ENCODE data around the gene ICAM1.

The ICAM1 gene

GRCh38 chr19:10295305-10295846 lies 24.5 kb downstream of the ICAM1 start:
- peak; percentile 66 to 76 for ATAC-seq

- no peak for ATAC-seq
Observed at GRCh38 chr19:10295847-10296591, 25.1 kb downstream of the ICAM1 start.

GRCh38 chr19:10299545-10300458 lies 28.9 kb downstream of the ICAM1 start:
- ATAC-seq = no peak

- ATAC-seq = no peak
Observed at GRCh38 chr19:10305139-10305806, 34.4 kb downstream of the ICAM1 start.

- no peak for ATAC-seq
Observed at GRCh38 chr19:10306327-10306726, 35.4 kb downstream of the ICAM1 start.

- ATAC-seq = no peak
Observed at GRCh38 chr19:10309423-10309822, 38.5 kb downstream of the ICAM1 start, which contains the start of gene ZGLP1. ZGLP1 (minus strand) TSS chr19:10309815.

- ATAC-seq = peak; percentile 89 to 93
Observed at GRCh38 chr19:10315335-10316214, 44.7 kb downstream of the ICAM1 start, which contains the start of gene FDX2. FDX2 (minus strand) TSS chr19:10316015; CDS start chr19:10315996, 19 bp downstream.

GRCh38 chr19:10316229-10317044 lies 45.5 kb downstream of the ICAM1 start:
- no peak for ATAC-seq

GRCh38 chr19:10317045-10317856 lies 46.3 kb downstream of the ICAM1 start:
- no peak for ATAC-seq

GRCh38 chr19:10317857-10318462 lies 47.0 kb downstream of the ICAM1 start:
- ATAC-seq = no peak

GRCh38 chr19:10318807-10319682 lies 48.1 kb downstream of the ICAM1 start:
- ATAC-seq = no peak

GRCh38 chr19:10320602-10321416 lies 49.9 kb downstream of the ICAM1 start:
- ATAC-seq = no peak

- ATAC-seq = peak in 1 of 2 donors; percentile 5
Observed at GRCh38 chr19:10321417-10321797, 50.5 kb downstream of the ICAM1 start.

GRCh38 chr19:10321874-10322835 lies 51.2 kb downstream of the ICAM1 start:
- no peak for ATAC-seq

GRCh38 chr19:10325732-10326131 lies 54.8 kb downstream of the ICAM1 start:
- ATAC-seq = no peak

GRCh38 chr19:10327793-10328192 lies 56.9 kb downstream of the ICAM1 start:
- ATAC-seq = no peak

Measured in activated CD4-positive, CD25-positive, alpha-beta regulatory T cell treated with anti-CD3 and anti-CD28 coated beads, Interleukin-2, amount 50 U/mL, for 24 hours (primary cell).